MV-4-11 (cell line): ENCODE results near the gene CYSLTR1.
"Not testable (repeated sequence)": the region's sequence is repeated elsewhere in the genome, so short reads cannot be mapped to it uniquely, and the experiment has no call there.

Experiments
- DNase-seq: peaks from one replicate; lab custom pipeline; 2025; lab: John Stamatoyannopoulos, UW

Gene CYSLTR1

GRCh38 chrX:78327370-78328086 is at the start of gene CYSLTR1:
TSS of gene CYSLTR1 (minus strand) at chrX:78327611. CDS start at chrX:78273746, 53,865 bp downstream.
- peak; percentile 87 for DNase-seq

DNA sequence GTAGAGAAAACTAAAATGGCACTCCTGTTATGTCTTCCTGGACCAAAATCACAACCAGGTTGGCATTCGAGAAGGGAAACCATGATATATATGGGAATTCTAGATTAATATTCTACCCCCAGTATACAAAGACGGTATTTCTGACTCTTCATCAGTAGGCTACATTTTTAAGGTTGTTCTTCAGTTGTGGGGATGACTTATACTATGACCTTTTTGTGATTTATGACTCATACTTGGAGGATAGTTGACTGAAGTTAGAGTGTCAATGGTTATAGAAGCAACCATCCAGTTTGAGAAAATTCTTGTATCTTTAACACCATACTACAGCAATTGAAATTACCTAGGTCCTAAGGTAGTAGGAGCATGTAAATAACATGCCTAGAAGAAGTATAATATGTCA is 49.8 kb upstream of the CYSLTR1 start:
- no peak for DNase-seq

GRCh38 chrX:78375894-78376293 is 48.5 kb upstream of the CYSLTR1 start:
- DNase-seq, result peak; percentile 80

- DNase-seq, result no peak
Observed at GRCh38 chrX:78366576-78366975, 39.2 kb upstream of the CYSLTR1 start.

DNA sequence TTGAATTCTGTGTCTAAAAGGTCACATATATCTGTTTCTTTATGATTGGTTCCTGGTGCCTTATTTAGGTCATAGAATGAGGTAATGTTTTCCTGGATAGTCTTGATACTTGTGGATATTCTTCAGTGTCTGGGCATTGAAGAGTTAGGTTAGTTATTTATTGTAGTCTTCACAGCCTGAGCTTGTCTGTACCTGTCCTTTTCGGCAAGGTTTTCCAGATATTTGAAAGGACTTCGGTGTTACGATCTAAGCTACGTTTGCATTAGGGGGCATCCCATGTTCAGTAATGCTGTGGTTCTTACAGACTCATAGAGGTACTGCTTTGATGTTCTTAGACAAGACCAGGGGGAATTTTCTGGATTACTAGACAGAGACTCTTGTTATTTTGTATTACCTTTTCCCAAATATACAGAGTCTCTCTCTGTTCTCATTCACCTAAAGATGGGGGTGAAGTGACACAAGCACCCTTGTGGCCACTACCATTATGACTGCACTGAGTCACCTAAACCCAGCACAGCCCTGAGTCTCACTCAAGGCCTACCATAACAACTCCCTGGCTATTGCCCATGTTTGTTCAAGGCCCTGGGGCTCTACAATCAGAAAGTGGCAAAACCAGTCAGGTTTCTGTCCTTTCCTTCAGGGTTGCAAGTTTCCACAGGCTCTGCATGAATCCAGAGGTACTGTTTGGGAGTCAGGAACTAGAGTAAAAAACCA is 30.1 kb upstream of the CYSLTR1 start:
- DNase-seq, result no peak

DNA sequence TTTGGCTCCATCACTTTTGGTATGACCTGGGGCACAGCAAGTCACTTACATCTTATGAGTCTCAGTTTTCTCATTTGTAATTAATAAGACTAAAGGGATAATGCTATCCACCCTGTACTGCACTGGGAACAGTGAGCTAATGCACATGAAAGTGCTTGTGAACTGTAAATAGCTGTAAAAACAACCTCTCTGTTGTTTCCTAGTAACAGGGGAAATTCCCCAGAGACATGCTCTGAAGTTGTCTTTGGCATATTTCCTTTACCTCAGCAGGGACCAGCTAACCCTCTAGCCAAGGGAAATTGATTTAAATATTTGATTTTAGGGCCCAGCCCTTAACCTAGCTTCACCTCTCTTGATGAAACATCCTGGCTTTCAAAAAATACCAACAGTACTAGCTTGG is 6.1 kb upstream of the CYSLTR1 start:
- no peak for DNase-seq

- DNase-seq, result peak; percentile 23
Observed at GRCh38 chrX:78331708-78332107, 4.3 kb upstream of the CYSLTR1 start.

GRCh38 chrX:78330540-78330939 is 3.1 kb upstream of the CYSLTR1 start:
- no peak for DNase-seq

- no peak for DNase-seq
Observed at GRCh38 chrX:78330068-78330467, 2.7 kb upstream of the CYSLTR1 start.

DNA sequence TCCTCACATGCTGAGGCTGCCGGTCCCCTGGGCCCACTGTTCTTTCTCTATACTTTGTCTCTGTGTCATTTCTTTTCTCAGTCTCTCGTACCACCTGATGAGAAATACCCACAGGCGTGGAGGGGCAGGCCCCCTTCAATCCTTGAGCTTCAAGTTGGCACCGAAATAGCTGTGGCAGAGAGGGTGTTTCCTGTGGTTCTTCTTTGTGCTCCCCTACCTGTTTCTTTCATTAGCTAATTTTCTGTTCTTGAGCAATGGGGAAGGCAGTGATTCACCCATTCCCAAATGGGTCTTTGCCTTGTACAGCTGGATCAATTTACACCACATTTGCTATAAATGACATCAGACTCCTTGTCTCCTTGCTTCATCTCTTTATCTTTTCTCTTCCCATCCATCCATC is 2.1 kb upstream of the CYSLTR1 start:
- no peak for DNase-seq

GRCh38 chrX:78326401-78326800 is 1.0 kb downstream of the CYSLTR1 start:
- no peak for DNase-seq

DNA sequence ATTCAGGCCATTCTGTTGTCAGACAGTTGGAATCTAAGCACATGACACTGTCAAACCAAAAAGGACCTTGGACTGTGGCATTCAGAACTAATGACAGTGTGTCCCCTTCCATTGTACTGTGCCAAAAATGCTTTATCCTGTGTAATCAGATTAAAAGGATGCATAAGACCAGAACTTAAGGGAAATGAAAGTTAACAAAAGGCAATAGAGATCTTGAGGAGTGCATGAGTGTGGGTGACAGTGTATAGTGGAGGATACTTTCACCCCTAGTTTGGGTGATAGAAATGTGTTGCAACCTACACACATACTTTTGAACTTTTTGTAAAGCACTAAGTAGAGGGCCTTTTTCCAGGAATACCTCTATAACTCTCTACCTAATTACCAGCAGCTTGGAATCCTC is 4.5 kb downstream of the CYSLTR1 start:
- DNase-seq, result peak; percentile 64

DNA sequence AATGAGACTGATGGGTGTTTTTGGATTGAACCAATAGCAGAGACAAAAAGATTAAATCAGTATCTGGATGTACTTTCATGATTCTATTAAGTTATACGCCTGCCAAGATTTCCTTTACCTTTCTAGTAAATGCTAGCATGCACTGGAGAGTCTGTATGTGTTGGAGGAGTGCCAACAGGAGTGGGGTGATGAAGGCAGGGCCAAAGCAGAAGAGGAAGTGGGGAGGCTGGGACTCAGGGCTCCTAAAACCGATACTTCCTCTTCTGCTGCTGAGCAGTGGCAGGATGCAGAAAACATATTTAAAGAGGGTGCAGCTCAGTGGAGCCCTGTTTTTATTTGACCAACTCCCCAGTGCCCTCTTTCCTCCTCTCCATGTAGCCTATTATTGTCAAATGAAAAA is 5.6 kb downstream of the CYSLTR1 start:
- peak; percentile 91 for DNase-seq

DNA sequence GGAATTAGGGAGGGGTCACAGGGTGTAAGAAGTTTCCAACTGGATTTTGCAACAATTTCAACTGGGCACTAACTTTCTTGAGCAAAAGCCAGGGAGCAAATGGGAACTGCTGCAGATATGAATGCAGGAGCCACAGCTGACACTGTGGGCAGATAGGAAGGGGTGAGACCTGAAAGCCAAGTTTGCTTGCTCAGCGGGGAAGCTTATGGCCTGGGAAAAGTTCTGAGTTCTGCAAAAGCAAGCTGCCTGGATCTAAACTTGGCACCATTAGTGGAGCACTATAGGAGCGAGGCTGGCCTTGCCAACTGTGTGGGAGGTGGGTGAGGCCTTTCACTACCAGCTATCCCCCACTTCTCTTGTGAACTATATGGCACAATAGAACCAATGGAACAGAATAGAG is 11.1 kb downstream of the CYSLTR1 start:
- no peak for DNase-seq

- no peak for DNase-seq
Observed at GRCh38 chrX:78315745-78316144, 11.7 kb downstream of the CYSLTR1 start.

GRCh38 chrX:78314561-78314960 is 12.8 kb downstream of the CYSLTR1 start:
- peak; percentile 72 for DNase-seq

DNA sequence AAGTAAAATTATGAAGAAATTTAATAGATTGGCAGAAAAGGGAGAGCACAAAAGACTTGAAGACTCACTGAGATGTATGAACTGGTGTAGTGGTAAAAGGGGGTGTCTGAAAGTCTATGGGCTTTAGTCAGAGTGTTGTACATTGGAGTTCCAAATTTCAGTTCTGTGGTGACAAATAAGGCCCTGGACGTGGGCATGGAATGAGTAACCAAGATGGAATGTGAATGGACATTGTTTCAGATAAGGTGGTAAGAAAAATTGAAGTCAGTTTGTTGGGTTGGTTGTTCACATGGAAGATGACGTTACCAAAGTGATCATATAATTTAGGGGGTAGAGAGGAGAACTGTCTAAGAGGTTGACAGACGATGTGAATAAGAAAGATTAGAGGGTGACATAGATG is 13.9 kb downstream of the CYSLTR1 start:
- DNase-seq, result no peak

GRCh38 chrX:78307665-78308064 is 19.7 kb downstream of the CYSLTR1 start:
- no peak for DNase-seq

DNA sequence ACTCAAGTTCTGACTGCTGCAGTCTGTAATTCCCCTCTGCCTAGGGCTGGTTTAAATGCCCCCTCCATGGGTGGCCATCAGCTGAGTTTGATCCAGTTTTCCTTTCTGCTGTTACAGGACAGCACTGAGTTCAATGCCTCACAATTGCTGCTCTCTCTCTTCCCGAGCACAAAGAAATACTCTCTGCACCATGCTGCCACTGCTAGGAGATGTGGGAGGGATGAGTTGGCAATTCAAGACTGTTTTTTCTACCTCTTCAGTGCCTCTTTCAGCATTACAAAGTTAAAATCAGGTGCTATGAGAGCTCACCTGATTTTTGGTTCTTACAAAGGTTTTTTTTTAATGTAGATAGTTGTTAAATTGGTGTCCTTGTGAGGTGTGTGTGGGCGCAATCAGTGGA is 24.3 kb downstream of the CYSLTR1 start:
- no peak for DNase-seq

DNA sequence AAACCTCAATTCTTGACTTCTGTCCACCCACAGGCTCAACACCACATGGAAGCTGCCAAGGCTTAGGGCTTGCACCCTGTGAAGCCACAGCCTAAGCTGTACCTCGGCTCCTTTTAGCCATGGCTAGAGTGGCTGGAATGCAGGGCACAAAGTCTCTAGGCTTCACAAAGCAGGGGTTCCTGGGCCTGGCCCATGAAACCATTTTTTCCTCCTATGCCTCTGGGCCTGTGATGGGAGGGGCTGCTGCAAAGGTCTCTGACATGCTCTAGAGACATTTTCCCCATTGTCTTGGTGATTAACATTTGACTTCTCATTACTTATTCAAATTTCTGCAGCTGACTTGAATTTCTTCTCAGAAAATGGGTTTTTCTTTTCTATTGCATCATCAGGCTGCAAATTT is 26.5 kb downstream of the CYSLTR1 start:
- DNase-seq, result not testable (repeated sequence)

GRCh38 chrX:78283511-78283910 is 43.9 kb downstream of the CYSLTR1 start:
- no peak for DNase-seq

- peak; percentile 28 for DNase-seq
Observed at GRCh38 chrX:78237127-78237526, 90.3 kb downstream of the CYSLTR1 start.

GRCh38 chrX:78226047-78226446 is 101.4 kb downstream of the CYSLTR1 start:
- DNase-seq, result not testable (repeated sequence)
